ENCODE data around the gene ACAA1.

- TF ChIP-seq, protein P1, sequence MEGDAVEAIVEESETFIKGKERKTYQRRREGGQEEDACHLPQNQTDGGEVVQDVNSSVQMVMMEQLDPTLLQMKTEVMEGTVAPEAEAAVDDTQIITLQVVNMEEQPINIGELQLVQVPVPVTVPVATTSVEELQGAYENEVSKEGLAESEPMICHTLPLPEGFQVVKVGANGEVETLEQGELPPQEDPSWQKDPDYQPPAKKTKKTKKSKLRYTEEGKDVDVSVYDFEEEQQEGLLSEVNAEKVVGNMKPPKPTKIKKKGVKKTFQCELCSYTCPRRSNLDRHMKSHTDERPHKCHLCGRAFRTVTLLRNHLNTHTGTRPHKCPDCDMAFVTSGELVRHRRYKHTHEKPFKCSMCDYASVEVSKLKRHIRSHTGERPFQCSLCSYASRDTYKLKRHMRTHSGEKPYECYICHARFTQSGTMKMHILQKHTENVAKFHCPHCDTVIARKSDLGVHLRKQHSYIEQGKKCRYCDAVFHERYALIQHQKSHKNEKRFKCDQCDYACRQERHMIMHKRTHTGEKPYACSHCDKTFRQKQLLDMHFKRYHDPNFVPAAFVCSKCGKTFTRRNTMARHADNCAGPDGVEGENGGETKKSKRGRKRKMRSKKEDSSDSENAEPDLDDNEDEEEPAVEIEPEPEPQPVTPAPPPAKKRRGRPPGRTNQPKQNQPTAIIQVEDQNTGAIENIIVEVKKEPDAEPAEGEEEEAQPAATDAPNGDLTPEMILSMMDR (conservative IDR thresholded peaks at IDR 0.05; ENCODE audit: low read length), result no peak
- no peak for TF ChIP-seq EZH2phosphoT487 (IDR thresholded peaks at IDR 0.05; ENCODE audit: borderline replicate concordance, low read depth, low read length)
Measured at GRCh38 chr3:38122712-38123290, 14.1 kb downstream of the ACAA1 start.

Measured in OCI-LY7 (cell line).